Nephron (organoid): ENCODE data around the gene VOPP1.
"Not testable (repeated sequence)": the region's sequence is repeated elsewhere in the genome, so short reads cannot be mapped to it uniquely, and the experiment has no call there.

Experiments used
- H3K27ac Mint-ChIP-seq, 3 experiments: 2 replicates each; pipeline ENCODE4 v1.8.0; 2020; ENCODE audit warnings: mixed read lengths in 3 of 3, mild to moderate bottlenecking in 2 of 3, moderate library complexity in 1 of 3
- H3K27me3 Mint-ChIP-seq: 2 replicates; pipeline ENCODE4 v1.8.0; 2021; ENCODE audit warnings: low read depth, mild to moderate bottlenecking, moderate library complexity, mixed read lengths
- H3K36me3 Mint-ChIP-seq: 2 replicates; pipeline ENCODE4 v1.8.0; 2020; ENCODE audit warnings: low read depth, mixed read lengths
- H3K4me1 Mint-ChIP-seq: 2 replicates; pipeline ENCODE4 v1.8.0; 2020; ENCODE audit warnings: mixed read lengths
- H3K4me3 Mint-ChIP-seq, 3 experiments: 2 replicates each; pipeline ENCODE4 v1.8.0; 2020; ENCODE audit warnings: mild to moderate bottlenecking in 3 of 3, mixed read lengths in 3 of 3, moderate library complexity in 2 of 3
- H3K9me3 Mint-ChIP-seq: 2 replicates; pipeline ENCODE4 v1.8.0; 2020; ENCODE audit warnings: mixed read lengths
- TF ChIP-seq, protein P1 (sequence below), 3 experiments: fragments of 200-600 bp; sonication (generic); IDR thresholded peaks; one replicate each; pipeline ENCODE4 v1.5.0; 2021; ENCODE audit warnings: antibody characterized with exemption in 3 of 3; ENCODE audit not compliant: unreplicated experiment in 3 of 3

The VOPP1 gene

DNA sequence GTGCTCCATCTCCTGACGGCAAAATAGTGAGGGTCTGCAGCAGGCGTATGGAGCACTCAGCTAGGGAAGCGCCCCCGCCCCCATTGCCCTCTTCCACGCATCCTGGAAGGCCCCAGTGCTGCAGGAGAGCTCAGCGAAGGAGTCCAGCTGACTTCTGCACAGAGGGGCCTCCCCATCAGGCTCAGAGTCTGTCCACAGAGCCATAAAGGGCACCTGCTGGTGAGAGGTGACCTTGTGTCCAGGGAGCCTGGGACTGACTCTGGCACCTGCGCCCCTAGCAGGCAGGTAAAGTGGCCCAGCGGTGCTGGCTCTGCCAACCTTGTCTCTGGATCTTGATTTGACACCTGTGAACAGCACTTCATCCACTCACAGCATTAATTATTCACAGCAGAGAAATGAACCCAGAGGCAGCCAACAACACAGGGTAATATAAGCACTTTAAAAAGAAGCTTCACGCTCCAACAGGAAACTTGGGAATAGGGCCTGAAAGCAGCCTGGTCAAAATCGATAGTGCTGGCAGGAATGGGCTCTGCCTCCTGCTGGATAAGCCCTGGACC is 59.6 kb downstream of the VOPP1 start:
- no peak overlapping the region for H3K4me3 Mint-ChIP-seq
- TF ChIP-seq, protein P1, sequence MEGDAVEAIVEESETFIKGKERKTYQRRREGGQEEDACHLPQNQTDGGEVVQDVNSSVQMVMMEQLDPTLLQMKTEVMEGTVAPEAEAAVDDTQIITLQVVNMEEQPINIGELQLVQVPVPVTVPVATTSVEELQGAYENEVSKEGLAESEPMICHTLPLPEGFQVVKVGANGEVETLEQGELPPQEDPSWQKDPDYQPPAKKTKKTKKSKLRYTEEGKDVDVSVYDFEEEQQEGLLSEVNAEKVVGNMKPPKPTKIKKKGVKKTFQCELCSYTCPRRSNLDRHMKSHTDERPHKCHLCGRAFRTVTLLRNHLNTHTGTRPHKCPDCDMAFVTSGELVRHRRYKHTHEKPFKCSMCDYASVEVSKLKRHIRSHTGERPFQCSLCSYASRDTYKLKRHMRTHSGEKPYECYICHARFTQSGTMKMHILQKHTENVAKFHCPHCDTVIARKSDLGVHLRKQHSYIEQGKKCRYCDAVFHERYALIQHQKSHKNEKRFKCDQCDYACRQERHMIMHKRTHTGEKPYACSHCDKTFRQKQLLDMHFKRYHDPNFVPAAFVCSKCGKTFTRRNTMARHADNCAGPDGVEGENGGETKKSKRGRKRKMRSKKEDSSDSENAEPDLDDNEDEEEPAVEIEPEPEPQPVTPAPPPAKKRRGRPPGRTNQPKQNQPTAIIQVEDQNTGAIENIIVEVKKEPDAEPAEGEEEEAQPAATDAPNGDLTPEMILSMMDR (IDR thresholded peaks at IDR 0.05; ENCODE audit: unreplicated experiment in 3 of 3): no peak
- no peaks in the 10 kb centered on the region for H3K9me3 Mint-ChIP-seq
- no peaks in the 10 kb centered on the region for H3K36me3 Mint-ChIP-seq
- H3K4me1 Mint-ChIP-seq: peaks cover 19% of the 10 kb centered on the region
- no peaks in the 10 kb centered on the region for H3K27me3 Mint-ChIP-seq
- H3K27ac Mint-ChIP-seq: peak overlapping the region in 1 of 3 experiments; percentile 5

DNA sequence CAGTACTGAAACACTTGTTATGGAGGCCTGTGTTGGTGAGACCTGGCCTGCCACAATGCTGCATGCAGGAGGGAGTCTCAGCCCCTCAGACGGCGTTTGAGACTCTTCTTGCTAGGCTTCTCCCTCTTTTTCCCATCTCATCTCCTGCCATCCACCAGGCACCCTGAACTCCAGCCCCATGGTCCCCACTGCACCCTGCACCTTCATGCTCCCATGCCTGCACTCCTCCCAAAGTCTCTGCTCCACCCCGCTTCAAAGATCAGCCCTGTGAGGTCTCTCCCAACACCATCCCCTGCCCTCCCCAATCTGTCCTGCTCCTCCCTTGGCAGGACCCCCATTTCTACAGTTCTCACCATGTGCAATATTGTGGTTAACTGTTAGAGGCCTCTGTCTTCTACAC is 61.7 kb downstream of the VOPP1 start:
- H3K27me3 Mint-ChIP-seq: no peaks in the 10 kb centered on the region

DNA sequence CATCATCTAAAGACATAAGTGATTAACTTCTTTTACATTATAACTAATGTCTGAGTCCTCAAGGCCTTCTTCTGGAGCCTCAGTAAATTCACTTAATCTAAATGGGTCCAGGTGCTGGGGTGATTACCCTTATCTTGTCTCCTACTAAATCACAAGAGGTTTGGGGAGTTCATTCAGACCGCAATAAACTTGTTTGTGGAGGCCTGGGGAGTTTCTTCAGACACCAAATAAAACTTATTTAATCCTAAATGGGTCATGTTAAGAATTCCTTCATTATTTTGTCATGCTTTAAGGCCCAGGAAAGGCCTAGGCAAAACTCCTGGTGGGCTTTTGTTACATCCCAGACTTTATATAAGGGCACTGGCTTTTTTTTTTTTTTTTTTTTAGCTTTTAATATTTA is 62.1 kb downstream of the VOPP1 start:
- not testable (repeated sequence) for H3K27ac Mint-ChIP-seq, H3K9me3 Mint-ChIP-seq, H3K4me3 Mint-ChIP-seq, H3K36me3 Mint-ChIP-seq, H3K4me1 Mint-ChIP-seq, H3K27me3 Mint-ChIP-seq

More for the DNA sequence above, 61.7 kb downstream of the VOPP1 start:
- Mint-ChIP-seq H3K4me3 (no peak overlapping the region), H3K9me3 (no peaks in the 10 kb centered on the region), H3K27ac (peak overlapping the region in 1 of 3 experiments; percentile 12), H3K36me3 (no peaks in the 10 kb centered on the region), H3K4me1 (peaks cover 10% of the 10 kb centered on the region)
- TF ChIP-seq, protein P1 (IDR thresholded peaks at IDR 0.05; ENCODE audit: unreplicated experiment in 3 of 3): no peak

DNA sequence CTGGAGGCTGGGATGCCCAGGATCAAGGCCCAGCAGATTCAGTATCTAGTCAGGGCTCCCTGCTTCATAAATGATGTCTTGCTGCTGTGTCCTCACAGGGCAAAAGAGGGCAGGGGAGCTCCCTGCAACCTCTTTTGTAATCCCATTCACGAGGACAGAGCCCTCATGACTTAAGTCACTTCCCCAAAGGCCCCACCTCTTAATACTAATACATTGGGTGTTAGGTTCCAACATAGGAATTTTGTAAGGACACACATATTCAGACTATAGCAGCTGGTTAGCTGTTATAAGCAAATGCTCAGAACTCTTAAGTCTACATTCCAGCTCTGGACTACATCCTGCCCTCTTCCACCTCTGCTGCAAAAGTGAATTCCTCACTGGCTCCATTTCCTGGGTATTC is 63.0 kb downstream of the VOPP1 start:
- Mint-ChIP-seq H3K9me3 (no peaks in the 10 kb centered on the region), H3K27ac (no peak overlapping the region), H3K36me3 (no peaks in the 10 kb centered on the region), H3K27me3 (no peaks in the 10 kb centered on the region), H3K4me3 (no peak overlapping the region), H3K4me1 (peaks cover 16% of the 10 kb centered on the region)
- TF ChIP-seq, protein P1 (IDR thresholded peaks at IDR 0.05; ENCODE audit: unreplicated experiment in 3 of 3): no peak

DNA sequence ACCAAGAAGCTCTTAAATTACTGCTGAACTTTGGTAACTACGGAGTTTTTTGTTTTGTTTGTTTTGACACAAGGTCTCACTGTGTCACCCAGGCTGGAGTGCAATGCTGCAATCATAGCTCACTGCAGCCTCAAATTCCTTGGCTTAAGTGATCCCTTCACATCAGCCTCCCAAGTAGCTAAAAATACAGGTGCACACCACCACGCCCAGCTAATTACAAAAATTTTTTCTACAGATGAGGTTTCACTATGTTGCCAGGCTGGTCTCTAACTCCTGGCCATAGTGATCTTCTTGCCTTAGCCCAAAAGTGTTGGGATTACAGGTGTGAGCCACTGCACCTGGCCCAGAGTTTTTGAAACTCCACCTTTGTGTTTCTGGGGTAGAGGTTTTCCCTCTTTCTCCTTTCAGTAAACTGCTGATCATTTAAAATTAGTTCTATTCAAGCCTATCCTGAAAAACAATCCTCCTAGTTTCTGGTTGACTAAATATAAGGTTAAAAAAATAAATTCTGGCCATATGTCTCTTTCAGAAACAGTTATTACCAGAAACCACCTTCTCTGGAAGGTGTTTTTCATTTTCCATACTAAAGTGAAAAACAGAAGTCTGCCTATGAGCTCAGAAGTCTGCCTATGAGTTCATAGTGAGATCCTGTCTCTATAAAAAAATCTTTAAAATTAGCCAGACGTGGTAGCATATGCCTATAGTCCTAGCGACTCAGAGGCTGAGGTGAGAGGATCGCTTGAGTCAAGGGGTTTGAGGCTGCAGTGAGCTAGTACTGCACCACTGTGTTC is 63.9 kb downstream of the VOPP1 start:
- no peak overlapping the region for H3K27ac Mint-ChIP-seq
- H3K4me3 Mint-ChIP-seq: no peak overlapping the region
- no peaks in the 10 kb centered on the region for H3K27me3 Mint-ChIP-seq
- no peaks in the 10 kb centered on the region for H3K9me3 Mint-ChIP-seq
- no peaks in the 10 kb centered on the region for H3K36me3 Mint-ChIP-seq
- peaks cover 24% of the 10 kb centered on the region for H3K4me1 Mint-ChIP-seq
- TF ChIP-seq, protein P1 (IDR thresholded peaks at IDR 0.05; ENCODE audit: unreplicated experiment in 3 of 3): no peak

DNA sequence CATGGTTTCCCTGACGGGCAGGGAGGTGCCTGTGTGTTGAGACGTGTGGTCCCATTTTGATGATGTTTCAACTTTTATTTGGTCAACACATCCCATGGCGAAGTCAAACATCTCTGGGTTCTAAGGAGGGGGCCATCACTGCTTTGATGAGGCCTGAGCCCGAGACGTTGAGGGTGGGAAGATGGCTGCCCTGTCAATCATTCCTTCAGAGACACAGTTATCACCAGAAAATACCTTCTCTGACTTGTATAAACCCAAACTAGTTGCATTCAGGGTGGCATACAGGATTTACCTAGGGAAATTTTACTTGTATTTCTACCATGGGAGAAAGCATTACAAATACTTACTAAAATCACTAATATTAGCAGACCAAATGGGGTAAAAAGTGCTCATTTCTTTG is 64.6 kb downstream of the VOPP1 start:
- TF ChIP-seq, protein P1 (IDR thresholded peaks at IDR 0.05; ENCODE audit: unreplicated experiment in 3 of 3): no peak
- no peaks in the 10 kb centered on the region for H3K27me3 Mint-ChIP-seq

More for the DNA sequence above, 64.6 kb downstream of the VOPP1 start:
- Mint-ChIP-seq H3K27ac (no peak overlapping the region), H3K4me1 (peaks cover 31% of the 10 kb centered on the region), H3K36me3 (no peaks in the 10 kb centered on the region), H3K9me3 (no peaks in the 10 kb centered on the region), H3K4me3 (no peak overlapping the region)
